HG02852 (cell line): Measurements from ENCODE around the gene GTF3C5.
"Not testable (repeated sequence)": the region's sequence is repeated elsewhere in the genome, so short reads cannot be mapped to it uniquely, and the experiment has no call there.

ENCODE experiments used
- ATAC-seq: cut with Tn5 transposase; IDR thresholded peaks from one replicate; pipeline ENCODE4 v1.9.1; 2021; ENCODE audit warnings: mild to moderate bottlenecking, moderate library complexity; ENCODE audit not compliant: unreplicated experiment

The GTF3C5 gene

GRCh38 chr9:133051966-133052539, 21.3 kb downstream of the GTF3C5 start:
- ATAC-seq: no peak

GRCh38 chr9:133054194-133054890, 23.5 kb downstream of the GTF3C5 start:
- ATAC-seq: no peak

- no peak for ATAC-seq
These were observed 24.2 kb downstream of the GTF3C5 start for GRCh38 chr9:133054966-133055365.

- ATAC-seq: no peak
These were observed 25.1 kb downstream of the GTF3C5 start for GRCh38 chr9:133055788-133056420.

- no peak for ATAC-seq
These were observed 25.7 kb downstream of the GTF3C5 start for GRCh38 chr9:133056533-133056932.

- no peak for ATAC-seq
These were observed 26.2 kb downstream of the GTF3C5 start for GRCh38 chr9:133057006-133057405.

GRCh38 chr9:133057553-133057952, 26.8 kb downstream of the GTF3C5 start:
- ATAC-seq: no peak

GRCh38 chr9:133058071-133058470, 27.3 kb downstream of the GTF3C5 start:
- no peak for ATAC-seq

GRCh38 chr9:133058550-133059320, 27.9 kb downstream of the GTF3C5 start:
- no peak for ATAC-seq

GRCh38 chr9:133059623-133060022, 28.8 kb downstream of the GTF3C5 start:
- no peak for ATAC-seq

- no peak for ATAC-seq
These were observed 29.6 kb downstream of the GTF3C5 start for GRCh38 chr9:133060417-133060841.

GRCh38 chr9:133061019-133061763, 30.4 kb downstream of the GTF3C5 start:
- ATAC-seq: not testable (repeated sequence)

- ATAC-seq: not testable (repeated sequence)
These were observed 31.0 kb downstream of the GTF3C5 start, which contains the start of gene CEL for GRCh38 chr9:133061764-133062145. TSS of gene CEL (plus strand) at chr9:133061981. CDS start at chr9:133062003, 22 bp downstream.

GRCh38 chr9:133062569-133062968, 31.8 kb downstream of the GTF3C5 start:
- ATAC-seq: not testable (repeated sequence)

- ATAC-seq: no peak
These were observed 32.3 kb downstream of the GTF3C5 start for GRCh38 chr9:133063159-133063499.

- ATAC-seq: no peak
These were observed 32.9 kb downstream of the GTF3C5 start for GRCh38 chr9:133063500-133064231.

- ATAC-seq: no peak
These were observed 33.7 kb downstream of the GTF3C5 start for GRCh38 chr9:133064241-133065069.

GRCh38 chr9:133065070-133065388, 34.2 kb downstream of the GTF3C5 start:
- no peak for ATAC-seq
